Epithelial cell of proximal tubule (primary cell): ENCODE data around the gene BLM. TPM values are rescaled to one million over a fixed set of nuclear protein-coding genes. Genes with fewer than 3 reads are reported as not detected.
A peak's percentile ranks its signal among the peaks of the same experiment; 100 is the strongest.

ENCODE experiments used
- DNase-seq: peaks from one replicate; pipeline ENCODE4 v3.0.0-alpha.2; 2011; ENCODE audit warnings: low read depth
- H3K4me3 ChIP-seq: 2 replicates; pipeline ENCODE4 v1.5.1; 2011; ENCODE audit warnings: low read depth, mild to moderate bottlenecking, low read length
- total RNA-seq: library from RNA; depleted of rRNA; stranded (reverse); fragments of >200 nt; gene quantifications from 2 replicates; pipeline ENCODE4 v1.2.3, GENCODE V29; 2015
- TF ChIP-seq, protein P1 (sequence below): conservative IDR thresholded peaks from 2 replicates; pipeline ENCODE4 v1.5.1; 2012; ENCODE audit warnings: low read depth, mild to moderate bottlenecking, low read length

BLM gene
- total RNA-seq, 1 donor from 2014 or later, result 13.0 TPM

DNA sequence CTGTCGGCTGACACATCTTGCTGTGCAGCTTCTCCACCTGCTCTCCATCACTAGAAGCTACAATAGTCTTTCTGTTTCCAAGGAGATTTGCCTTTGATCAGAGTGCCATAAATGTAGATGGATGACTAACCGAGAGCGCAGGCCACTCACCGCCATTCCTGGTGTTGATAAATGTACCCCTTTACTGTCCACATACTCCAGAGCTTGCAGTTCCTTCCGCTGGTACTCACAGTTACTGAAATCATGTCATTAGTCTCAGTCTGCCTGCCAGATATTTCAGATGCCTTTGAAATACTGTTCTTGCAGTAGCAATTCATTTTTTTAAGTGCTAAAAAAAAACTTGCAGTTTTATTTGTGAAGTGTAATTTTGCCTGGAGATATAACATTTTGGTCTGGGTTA lies 72.3 kb downstream of the BLM start:
- TF ChIP-seq, protein P1, sequence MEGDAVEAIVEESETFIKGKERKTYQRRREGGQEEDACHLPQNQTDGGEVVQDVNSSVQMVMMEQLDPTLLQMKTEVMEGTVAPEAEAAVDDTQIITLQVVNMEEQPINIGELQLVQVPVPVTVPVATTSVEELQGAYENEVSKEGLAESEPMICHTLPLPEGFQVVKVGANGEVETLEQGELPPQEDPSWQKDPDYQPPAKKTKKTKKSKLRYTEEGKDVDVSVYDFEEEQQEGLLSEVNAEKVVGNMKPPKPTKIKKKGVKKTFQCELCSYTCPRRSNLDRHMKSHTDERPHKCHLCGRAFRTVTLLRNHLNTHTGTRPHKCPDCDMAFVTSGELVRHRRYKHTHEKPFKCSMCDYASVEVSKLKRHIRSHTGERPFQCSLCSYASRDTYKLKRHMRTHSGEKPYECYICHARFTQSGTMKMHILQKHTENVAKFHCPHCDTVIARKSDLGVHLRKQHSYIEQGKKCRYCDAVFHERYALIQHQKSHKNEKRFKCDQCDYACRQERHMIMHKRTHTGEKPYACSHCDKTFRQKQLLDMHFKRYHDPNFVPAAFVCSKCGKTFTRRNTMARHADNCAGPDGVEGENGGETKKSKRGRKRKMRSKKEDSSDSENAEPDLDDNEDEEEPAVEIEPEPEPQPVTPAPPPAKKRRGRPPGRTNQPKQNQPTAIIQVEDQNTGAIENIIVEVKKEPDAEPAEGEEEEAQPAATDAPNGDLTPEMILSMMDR, result no peak
- no peak overlapping the region for H3K4me3 ChIP-seq
- DNase-seq, result no peak

DNA sequence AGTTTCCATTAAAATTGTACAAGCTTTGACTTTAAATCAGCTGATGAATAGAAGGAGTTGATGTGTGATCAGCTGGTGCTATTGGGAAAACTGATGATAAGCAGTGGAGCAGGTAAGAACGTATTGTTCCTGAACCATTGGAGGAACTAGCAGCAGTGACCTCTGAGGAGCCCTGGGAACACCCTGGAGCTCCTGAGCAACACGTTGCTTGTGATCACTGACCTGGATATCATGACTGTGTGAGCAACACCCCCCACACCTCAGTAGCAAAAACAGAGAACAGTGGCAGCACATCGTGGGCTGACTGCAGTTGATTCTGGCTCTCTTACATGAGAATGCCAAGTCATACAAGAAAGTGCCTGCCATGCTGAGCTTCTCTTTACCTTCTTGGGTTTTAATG lies 72.9 kb downstream of the BLM start:
- DNase-seq, result peak; percentile 79
- H3K4me3 ChIP-seq, result no peak overlapping the region

DNA sequence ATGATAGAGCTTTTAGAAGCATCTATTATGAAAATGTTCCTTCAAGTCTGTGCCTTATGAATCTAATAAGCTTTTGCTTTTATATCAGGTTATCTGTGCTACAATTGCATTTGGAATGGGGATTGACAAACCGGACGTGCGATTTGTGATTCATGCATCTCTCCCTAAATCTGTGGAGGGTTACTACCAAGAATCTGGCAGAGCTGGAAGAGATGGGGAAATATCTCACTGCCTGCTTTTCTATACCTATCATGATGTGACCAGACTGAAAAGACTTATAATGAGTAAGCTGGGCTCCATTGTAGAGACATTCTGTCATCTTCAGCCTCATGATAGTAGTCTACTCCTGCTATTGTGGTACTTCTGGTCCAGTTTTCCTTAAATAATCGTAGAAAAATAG lies 73.4 kb downstream of the BLM start:
- TF ChIP-seq, protein P1, result no peak

More for the DNA sequence above, 72.9 kb downstream of the BLM start:
- TF ChIP-seq, protein P1, result no peak

GRCh38 chr15:90794538-90794937 lies 77.4 kb downstream of the BLM start:
- no peak for DNase-seq
- H3K4me3 ChIP-seq, result no peak overlapping the region
- TF ChIP-seq, protein P1, result no peak

More for the DNA sequence above, 73.4 kb downstream of the BLM start:
- DNase-seq, result no peak
- no peak overlapping the region for H3K4me3 ChIP-seq

GRCh38 chr15:90799639-90800170 lies 82.6 kb downstream of the BLM start:
- no peak overlapping the region for H3K4me3 ChIP-seq
- DNase-seq, result no peak
- TF ChIP-seq, protein P1, result no peak

- no peak overlapping the region for H3K4me3 ChIP-seq
- TF ChIP-seq, protein P1, result no peak
- DNase-seq, result no peak
Observed at GRCh38 chr15:90801803-90802202, 84.7 kb downstream of the BLM start.

DNA sequence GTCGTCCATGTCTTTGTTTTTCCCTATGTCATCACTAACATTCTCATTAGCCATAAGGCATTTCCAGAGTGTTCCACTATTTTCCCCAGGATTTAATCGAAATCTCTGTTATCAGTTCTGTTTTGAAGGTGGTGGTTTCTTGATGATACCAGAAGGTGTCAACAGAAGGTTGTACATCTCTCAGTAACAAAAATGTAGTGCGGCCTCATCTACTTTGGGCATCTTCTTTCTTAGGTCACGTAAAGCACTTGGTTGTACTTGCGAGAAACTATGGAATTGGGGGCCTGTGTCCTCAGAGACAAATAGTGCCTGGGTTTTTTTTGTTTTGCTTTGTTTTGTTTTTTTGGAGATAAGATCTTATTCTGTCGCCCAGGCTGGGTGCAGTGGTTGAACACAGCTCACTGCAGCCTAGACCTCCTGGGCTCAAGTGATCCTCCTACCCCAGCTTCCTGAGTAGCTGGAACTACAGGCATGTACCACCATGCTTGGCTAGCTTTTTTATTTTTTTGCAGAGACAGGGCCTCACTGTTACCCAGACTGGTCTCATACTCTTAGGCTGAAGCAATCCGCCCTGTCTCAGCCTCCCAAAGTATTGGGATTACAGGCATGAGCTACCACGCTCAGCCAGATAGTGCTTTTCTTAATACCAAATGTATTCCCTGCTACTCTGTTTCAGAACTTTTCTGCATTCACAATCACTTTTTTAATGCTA lies 90.1 kb downstream of the BLM start:
- TF ChIP-seq, protein P1, result no peak
- H3K4me3 ChIP-seq, result no peak overlapping the region
- no peak for DNase-seq
